Esophagus muscularis mucosa (tissue), 4 donors: ENCODE results near the gene ATP5MG. TPM values are rescaled to one million over a fixed set of nuclear protein-coding genes. Genes with fewer than 3 reads are reported as not detected.

Experiments used
- DNase-seq: peaks from one replicate; pipeline ENCODE4 v3.0.0-alpha.2; 2017; ENCODE audit errors: extremely low spot score
- H3K27ac ChIP-seq, 4 donors: fragments of 200-600 bp; sonication (generic); replicated peaks in 1 of 4; 1 replicate in 3 of 4; 2 replicates in 1 of 4; pipeline ENCODE4 v1.5.1; 2016 to 2019; ENCODE audit warnings: mild to moderate bottlenecking in 1 of 4
- H3K27me3 ChIP-seq, 4 donors: fragments of 200-600 bp; sonication (generic); one replicate each; pipeline versions ENCODE4 v1.5.1 to v1.6.0; 2016 to 2019
- H3K36me3 ChIP-seq, 4 donors: fragments of 200-600 bp; sonication (generic); one replicate each; pipeline ENCODE4 v1.5.1; 2016 to 2019
- H3K4me1 ChIP-seq, 4 donors: fragments of 200-600 bp; sonication (generic); one replicate each; pipeline ENCODE4 v1.5.1; 2016 to 2019
- H3K4me3 ChIP-seq, 4 donors: fragments of 200-600 bp; sonication (generic); 1 replicate in 2 of 4; 2 replicates in 2 of 4; pipeline ENCODE4 v1.5.1; 2016 to 2019; ENCODE audit warnings: mild to moderate bottlenecking in 4 of 4, moderate library complexity in 1 of 4
- H3K9me3 ChIP-seq, 4 donors: fragments of 200-600 bp; sonication (generic); 1 replicate in 3 of 4; 2 replicates in 1 of 4; pipeline ENCODE4 v1.5.1; 2016 to 2019
- EP300 ChIP-seq: sonication (generic); formaldehyde crosslinking; IDR thresholded peaks from one replicate; pipeline ENCODE4 v1.6.1; 2017; ENCODE audit warnings: antibody characterized with exemption
- POLR2A ChIP-seq: fragments of 450-650 bp; IDR thresholded peaks from one replicate; pipeline ENCODE4 v1.6.1; 2017; ENCODE audit warnings: antibody characterized with exemption, moderate library complexity, mild to moderate bottlenecking, low read depth
- POLR2AphosphoS5 ChIP-seq, 2 donors: sonication (generic); formaldehyde crosslinking; IDR thresholded peaks; one replicate each; pipeline ENCODE4 v1.6.1; 2017; ENCODE audit warnings: antibody characterized with exemption in 2 of 2
- WGBS: methylation state at CpG from one replicate; pipeline ENCODE4 v1.1.5; 2018; 5-methylcytosine and 5-hydroxymethylcytosine counted together
- intact Hi-C: fragments of 100-400 bp; cut with DNase I; formaldehyde crosslinking; loops from one replicate; pipeline ENCODE4 v1.15.1; 2023
- total RNA-seq, 4 donors: library from RNA; depleted of rRNA; stranded (reverse); fragments of >200 nt; gene quantifications; one replicate each; pipeline versions ENCODE4 v1.1.0 to v1.2.1, GENCODE V29; 2016
- TF ChIP-seq, protein P1 (sequence below), 3 experiments: fragments of 200-600 bp in 2 of 3; fragments of 450-650 bp in 1 of 3; sonication (generic) in 2 of 3; IDR thresholded peaks; one replicate each; pipeline ENCODE4 v1.5.1; 2017 to 2019; ENCODE audit warnings: antibody characterized with exemption in 3 of 3, mild to moderate bottlenecking in 2 of 3, moderate library complexity in 1 of 3

Gene ATP5MG
- total RNA-seq, 4 donors from 2014 or later = 61.0 to 91.1 (median 69.1) TPM

DNA sequence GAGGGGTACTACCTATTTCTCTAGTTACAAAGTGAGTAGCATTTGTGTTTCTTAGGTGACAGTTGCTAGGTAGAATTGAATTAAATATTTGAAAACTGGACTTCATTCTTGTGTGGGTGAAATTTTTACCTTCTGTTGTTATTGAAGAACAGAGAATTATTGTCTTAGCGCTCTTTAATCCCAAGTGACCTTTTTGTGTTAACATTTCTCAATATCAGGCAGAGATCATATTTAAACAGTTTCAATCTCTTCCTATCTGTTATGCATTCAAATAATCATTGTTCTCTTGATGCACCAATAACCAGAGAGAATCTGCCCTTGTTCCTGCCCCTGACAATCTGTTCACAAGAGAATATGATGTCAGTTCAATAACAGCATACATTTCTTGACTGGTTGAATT is 49.0 kb downstream of the ATP5MG start:
- Histone ChIP-seq H3K4me1 (peaks cover 0 to 44% (median 25%) of the 10 kb centered on the region in 4 donors), H3K9me3 (no peaks in the 10 kb centered on the region), H3K4me3 (no peak overlapping the region), H3K36me3 (peaks cover 0 to 5% (median 0%) of the 10 kb centered on the region in 4 donors), H3K27me3 (no peaks in the 10 kb centered on the region), H3K27ac (no peak overlapping the region)
- no peak for DNase-seq
- 91% methylated on average over 1 of the region's 1 CpG for WGBS
- TF ChIP-seq POLR2AphosphoS5 (IDR thresholded peaks at IDR 0.05) = no peak
- TF ChIP-seq POLR2A = no peak
- TF ChIP-seq, protein P1, sequence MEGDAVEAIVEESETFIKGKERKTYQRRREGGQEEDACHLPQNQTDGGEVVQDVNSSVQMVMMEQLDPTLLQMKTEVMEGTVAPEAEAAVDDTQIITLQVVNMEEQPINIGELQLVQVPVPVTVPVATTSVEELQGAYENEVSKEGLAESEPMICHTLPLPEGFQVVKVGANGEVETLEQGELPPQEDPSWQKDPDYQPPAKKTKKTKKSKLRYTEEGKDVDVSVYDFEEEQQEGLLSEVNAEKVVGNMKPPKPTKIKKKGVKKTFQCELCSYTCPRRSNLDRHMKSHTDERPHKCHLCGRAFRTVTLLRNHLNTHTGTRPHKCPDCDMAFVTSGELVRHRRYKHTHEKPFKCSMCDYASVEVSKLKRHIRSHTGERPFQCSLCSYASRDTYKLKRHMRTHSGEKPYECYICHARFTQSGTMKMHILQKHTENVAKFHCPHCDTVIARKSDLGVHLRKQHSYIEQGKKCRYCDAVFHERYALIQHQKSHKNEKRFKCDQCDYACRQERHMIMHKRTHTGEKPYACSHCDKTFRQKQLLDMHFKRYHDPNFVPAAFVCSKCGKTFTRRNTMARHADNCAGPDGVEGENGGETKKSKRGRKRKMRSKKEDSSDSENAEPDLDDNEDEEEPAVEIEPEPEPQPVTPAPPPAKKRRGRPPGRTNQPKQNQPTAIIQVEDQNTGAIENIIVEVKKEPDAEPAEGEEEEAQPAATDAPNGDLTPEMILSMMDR (IDR thresholded peaks at IDR 0.05) = no peak
- TF ChIP-seq EP300 = no peak
- intact Hi-C loops = no loop called here

Other genes with a start within 250 kb of the ATP5MG start
- gene SCN4B, start 248.8 kb upstream of the ATP5MG start, total RNA-seq = 1 to 10 TPM; 3.7 to 8.4 (median 4.4) TPM
- 1 to 10 TPM in 1 of 4 donors, under 1 TPM in 3; 0.42 to 1.2 (median 0.67) TPM for gene SCN2B, start 225.0 kb upstream of the ATP5MG start, total RNA-seq
- gene JAML, start 176.6 kb upstream of the ATP5MG start, total RNA-seq = 1 to 10 TPM in 3 of 4 donors, under 1 TPM in 1; 0.92 to 8.9 (median 1.2) TPM
- under 1 TPM; 0.42 to 0.52 (median 0.48) TPM for gene MPZL3, start 149.2 kb upstream of the ATP5MG start, total RNA-seq
- 10 to 100 TPM in 3 of 4 donors, 1 to 10 TPM in 1; 6.6 to 31.6 (median 13.9) TPM for gene MPZL2, start 137.3 kb upstream of the ATP5MG start, total RNA-seq
- gene CD3E, start 96.9 kb upstream of the ATP5MG start, total RNA-seq = 1 to 10 TPM in 2 of 4 donors, under 1 TPM in 2; 0.42 to 2.8 (median 0.96) TPM
- under 1 TPM in 1 of 4 donors, not detected in 3; 0.83 TPM for gene CD3D, start 58.9 kb upstream of the ATP5MG start, total RNA-seq
- gene CD3G, start 57.3 kb upstream of the ATP5MG start, total RNA-seq = under 1 TPM in 3 of 4 donors, not detected in 1; 0.13 to 0.33 (median 0.23) TPM
- gene UBE4A, start 42.0 kb upstream of the ATP5MG start, total RNA-seq = 10 to 100 TPM; 32.0 to 40.8 (median 36.6) TPM
- gene KMT2A, start 34.9 kb downstream of the ATP5MG start, total RNA-seq = 10 to 100 TPM; 61.0 to 68.7 (median 62.1) TPM
- 1 to 10 TPM in 3 of 4 donors, under 1 TPM in 1; 0.50 to 3.7 (median 1.4) TPM for gene TTC36, start 125.9 kb downstream of the ATP5MG start, total RNA-seq
- gene TMEM25, start 129.6 kb downstream of the ATP5MG start, total RNA-seq = 10 to 100 TPM; 35.0 to 56.5 (median 54.0) TPM
- 10 to 100 TPM; 21.3 to 31.6 (median 27.9) TPM for gene IFT46, start 164.3 kb downstream of the ATP5MG start, total RNA-seq
- 100 to 1,000 TPM in 2 of 4 donors, 10 to 100 TPM in 2; 83.9 to 115 (median 102) TPM for gene ARCN1, start 170.8 kb downstream of the ATP5MG start, total RNA-seq
- gene PHLDB1, start 206.0 kb downstream of the ATP5MG start, total RNA-seq = 10 to 100 TPM; 62.6 to 92.2 (median 78.9) TPM